Measurements from ENCODE around the gene ABLIM2. TPM values are rescaled to one million over a fixed set of nuclear protein-coding genes. Genes with fewer than 3 reads are reported as not detected.
A peak's percentile ranks its signal among the peaks of the same experiment; 100 is the strongest.

Gene ABLIM2
- total RNA-seq, 6 experiments from 2014 or later: 0.14 TPM; not detected in 5

- Mint-ChIP-seq H3K36me3 (ENCODE audit: low read depth) (peaks cover 35% of the 10 kb centered on the region), H3K4me3 (peak overlapping the region; percentile 99), H3K27ac (peak overlapping the region; percentile 85), H3K27me3 (ENCODE audit: insufficient read depth) (peaks cover 3% of the 10 kb centered on the region; the same call in 1 of the 2 replicates), H3K4me1 (ENCODE audit: low read depth) (peaks cover 67% of the 10 kb centered on the region), H3K9me3 (no peaks in the 10 kb centered on the region)
- DNase-seq: no peak
- TF ChIP-seq CTCF (IDR thresholded peaks at IDR 0.05): no peak
Observed at GRCh38 chr4:7938266-7938608, 220.4 kb downstream of the ABLIM2 start.

DNA sequence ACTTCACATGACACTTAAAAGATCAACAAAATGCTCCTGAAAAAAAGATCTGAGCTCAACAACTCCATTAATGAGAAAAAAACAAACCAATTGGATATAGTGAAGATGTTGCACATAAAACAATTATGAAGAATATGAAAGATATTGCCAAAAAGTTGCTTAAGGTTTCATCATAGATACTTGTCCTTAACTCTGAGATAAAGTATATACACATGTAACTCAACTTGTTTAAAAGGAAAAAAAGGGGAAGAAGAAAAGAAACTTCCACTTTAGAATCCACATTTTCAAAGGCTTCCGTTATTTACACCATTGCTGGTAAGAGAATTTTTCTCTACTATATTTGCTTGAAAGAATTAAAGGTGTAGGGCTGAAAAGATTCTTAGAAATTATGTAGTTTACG is 221.6 kb downstream of the ABLIM2 start:
- no peak for TF ChIP-seq CTCF (IDR thresholded peaks at IDR 0.05)
- Mint-ChIP-seq H3K36me3 (ENCODE audit: low read depth) (peaks cover 41% of the 10 kb centered on the region), H3K27me3 (ENCODE audit: insufficient read depth) (peaks cover 3% of the 10 kb centered on the region; the same call in 1 of the 2 replicates), H3K4me3 (peak overlapping the region; percentile 99), H3K27ac (peak overlapping the region; percentile 85), H3K4me1 (ENCODE audit: low read depth) (peaks cover 74% of the 10 kb centered on the region), H3K9me3 (no peaks in the 10 kb centered on the region)
- DNase-seq: no peak

DNA sequence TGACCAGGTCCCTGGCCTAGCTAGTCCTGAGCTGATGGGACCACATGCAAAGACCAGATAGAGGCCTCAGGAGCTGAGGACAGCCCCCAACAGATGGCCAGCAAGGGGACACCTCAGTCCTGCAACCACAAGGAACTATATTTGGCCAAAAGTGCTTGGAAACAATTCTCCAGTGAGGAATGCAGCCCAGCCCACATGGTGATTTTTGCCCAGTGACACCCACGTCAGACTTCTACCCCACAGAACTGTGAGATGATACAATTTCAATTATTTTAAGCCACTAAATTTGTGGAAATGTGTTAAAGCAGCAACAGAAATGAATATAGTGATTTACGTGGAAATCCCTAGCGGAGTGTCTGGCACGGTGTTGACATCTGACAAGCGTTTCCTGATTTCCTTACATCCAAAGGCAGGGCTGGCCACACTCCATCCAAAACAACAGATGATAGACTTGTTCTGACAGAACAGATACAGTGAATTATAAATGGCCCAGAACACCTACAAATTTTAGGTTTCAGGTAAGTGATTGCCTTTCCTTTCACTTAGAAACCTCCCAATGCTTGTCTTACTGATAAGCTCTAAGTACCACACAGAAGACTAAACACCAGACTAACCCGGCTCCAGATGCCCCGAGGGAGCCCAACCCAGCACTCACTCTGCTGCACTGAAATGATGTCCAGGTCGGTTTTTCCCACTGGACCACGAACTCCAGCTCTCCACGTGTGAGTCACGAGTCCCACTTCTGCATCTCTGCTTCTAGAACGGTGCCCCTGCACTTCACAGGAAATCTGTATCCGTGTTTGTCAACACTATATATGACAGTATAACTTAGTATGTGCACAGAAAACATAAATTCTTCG is 224.7 kb downstream of the ABLIM2 start:
- Mint-ChIP-seq H3K36me3 (ENCODE audit: low read depth) (peaks cover 52% of the 10 kb centered on the region), H3K4me1 (ENCODE audit: low read depth) (peaks cover 82% of the 10 kb centered on the region), H3K27me3 (ENCODE audit: insufficient read depth) (peaks cover 3% of the 10 kb centered on the region; the same call in 1 of the 2 replicates), H3K9me3 (no peaks in the 10 kb centered on the region), H3K27ac (peak overlapping the region; percentile 72), H3K4me3 (peak overlapping the region; percentile 47)
- no peak for DNase-seq
- no peak for TF ChIP-seq CTCF (IDR thresholded peaks at IDR 0.05)

- Mint-ChIP-seq H3K9me3 (no peaks in the 10 kb centered on the region), H3K27ac (peak overlapping the region; percentile 21; the same call in 1 of the 2 replicates), H3K27me3 (ENCODE audit: insufficient read depth) (peaks cover 3% of the 10 kb centered on the region; the same call in 1 of the 2 replicates), H3K4me3 (no peak overlapping the region), H3K36me3 (ENCODE audit: low read depth) (peaks cover 46% of the 10 kb centered on the region), H3K4me1 (ENCODE audit: low read depth) (peaks cover 82% of the 10 kb centered on the region)
- TF ChIP-seq CTCF (IDR thresholded peaks at IDR 0.05): no peak
- DNase-seq: no peak
Observed at GRCh38 chr4:7932287-7932686, 226.3 kb downstream of the ABLIM2 start.

DNA sequence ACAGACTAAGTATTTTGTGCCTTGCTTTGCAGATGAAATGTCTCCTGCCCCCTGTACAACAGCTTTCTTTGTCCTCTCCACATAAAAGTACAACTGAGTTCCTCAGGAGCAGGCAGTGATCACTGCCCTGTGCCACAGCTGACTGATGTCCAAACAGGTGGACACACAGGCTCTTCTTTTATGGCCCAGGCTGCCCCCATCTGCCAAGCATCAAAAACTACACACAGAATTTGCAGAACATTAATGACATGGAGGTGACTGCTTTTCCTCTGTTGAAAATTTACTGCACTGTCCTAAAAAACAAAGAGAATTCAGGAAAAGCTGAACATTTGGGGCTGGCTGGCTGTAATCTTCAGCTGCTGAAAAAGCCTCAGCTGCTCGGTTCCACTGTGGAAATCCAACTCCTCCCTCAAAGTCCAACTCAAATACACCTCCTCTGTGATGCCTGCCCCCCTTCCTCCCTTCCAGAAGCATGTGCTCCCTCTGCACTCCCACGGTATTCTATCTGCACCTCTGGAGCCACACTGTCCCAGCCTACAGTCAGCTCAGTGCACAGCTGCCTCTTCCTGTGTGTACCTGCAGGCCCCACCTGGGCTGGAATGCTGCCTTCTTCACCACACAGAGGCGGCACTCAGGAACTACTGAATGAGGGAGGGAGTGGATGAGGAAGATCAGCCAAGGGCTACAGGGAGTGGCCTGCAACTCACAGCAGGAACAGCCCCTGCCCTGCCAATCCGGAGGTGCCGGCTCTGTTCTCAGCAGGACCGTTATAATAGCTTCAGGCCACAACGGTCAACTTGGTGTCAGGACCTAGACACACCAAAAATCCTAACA is 229.3 kb downstream of the ABLIM2 start:
- H3K4me1 Mint-ChIP-seq (ENCODE audit: low read depth): peaks cover 71% of the 10 kb centered on the region
- H3K9me3 Mint-ChIP-seq: no peaks in the 10 kb centered on the region
- peaks cover 52% of the 10 kb centered on the region for H3K36me3 Mint-ChIP-seq (ENCODE audit: low read depth)
- DNase-seq: peak; percentile 29
- no peak overlapping the region for H3K4me3 Mint-ChIP-seq
- H3K27me3 Mint-ChIP-seq (ENCODE audit: insufficient read depth): peaks cover 3% of the 10 kb centered on the region; the same call in 1 of the 2 replicates
- peak overlapping the region; percentile 51 for H3K27ac Mint-ChIP-seq
- TF ChIP-seq CTCF (IDR thresholded peaks at IDR 0.05): peak; percentile 53
